GM10248 (cell line): ENCODE data around the gene GALNTL6.

ENCODE experiments used
- CTCF ChIA-PET: fragments of 300-600 bp; sonication (Branson Sonifier 250); formaldehyde crosslinking; extraction: SDS; loops from one replicate; lab custom pipeline; 2021; ENCODE audit warnings: antibody characterized with exemption; lab: Yijun Ruan, JAX
- POLR2A ChIA-PET: fragments of 350-650 bp; sonication (Branson Sonifier 250); formaldehyde crosslinking; extraction: SDS; loops from one replicate; lab custom pipeline; 2020; ENCODE audit warnings: antibody characterized with exemption; lab: Yijun Ruan, JAX
- DNase-seq: peaks from one replicate; pipeline ENCODE4 v3.0.0; 2012; ENCODE audit errors: extremely low spot score
- TF ChIP-seq, protein P1 (sequence below): IDR thresholded peaks from 2 replicates; pipeline ENCODE4 v1.5.1; 2012; ENCODE audit warnings: mild to moderate bottlenecking, low read depth; ENCODE audit errors: extremely low read depth, missing control alignments, control extremely low read depth

GALNTL6 gene

DNA sequence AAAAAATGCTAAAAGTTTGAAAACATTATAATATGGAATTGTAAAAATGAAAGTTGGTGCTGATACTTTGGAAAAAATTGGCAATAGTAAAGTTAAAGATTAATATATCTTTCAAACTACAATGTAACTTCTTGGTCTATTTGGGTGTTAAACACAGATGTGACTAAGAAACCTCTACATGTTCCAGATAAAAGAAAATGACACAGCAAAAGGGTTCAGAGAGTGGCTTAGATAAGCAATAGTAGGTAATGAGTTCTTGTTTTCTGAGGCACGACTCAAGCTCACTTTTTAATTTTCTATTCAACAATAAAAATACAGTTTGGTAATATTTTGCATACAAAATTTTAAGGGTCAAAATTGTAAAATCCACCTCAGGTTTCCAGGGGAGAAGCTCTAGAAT lies 292.7 kb downstream of the GALNTL6 start:
- ChIA-PET POLR2A (no interaction called here), CTCF (no interaction called here)
- TF ChIP-seq, protein P1, sequence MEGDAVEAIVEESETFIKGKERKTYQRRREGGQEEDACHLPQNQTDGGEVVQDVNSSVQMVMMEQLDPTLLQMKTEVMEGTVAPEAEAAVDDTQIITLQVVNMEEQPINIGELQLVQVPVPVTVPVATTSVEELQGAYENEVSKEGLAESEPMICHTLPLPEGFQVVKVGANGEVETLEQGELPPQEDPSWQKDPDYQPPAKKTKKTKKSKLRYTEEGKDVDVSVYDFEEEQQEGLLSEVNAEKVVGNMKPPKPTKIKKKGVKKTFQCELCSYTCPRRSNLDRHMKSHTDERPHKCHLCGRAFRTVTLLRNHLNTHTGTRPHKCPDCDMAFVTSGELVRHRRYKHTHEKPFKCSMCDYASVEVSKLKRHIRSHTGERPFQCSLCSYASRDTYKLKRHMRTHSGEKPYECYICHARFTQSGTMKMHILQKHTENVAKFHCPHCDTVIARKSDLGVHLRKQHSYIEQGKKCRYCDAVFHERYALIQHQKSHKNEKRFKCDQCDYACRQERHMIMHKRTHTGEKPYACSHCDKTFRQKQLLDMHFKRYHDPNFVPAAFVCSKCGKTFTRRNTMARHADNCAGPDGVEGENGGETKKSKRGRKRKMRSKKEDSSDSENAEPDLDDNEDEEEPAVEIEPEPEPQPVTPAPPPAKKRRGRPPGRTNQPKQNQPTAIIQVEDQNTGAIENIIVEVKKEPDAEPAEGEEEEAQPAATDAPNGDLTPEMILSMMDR = no peak
- DNase-seq = no peak

- TF ChIP-seq, protein P1 = no peak
- DNase-seq = no peak
- CTCF ChIA-PET = no interaction called here
- POLR2A ChIA-PET = no interaction called here
These were observed 296.3 kb downstream of the GALNTL6 start for GRCh38 chr4:172109466-172109865.

DNA sequence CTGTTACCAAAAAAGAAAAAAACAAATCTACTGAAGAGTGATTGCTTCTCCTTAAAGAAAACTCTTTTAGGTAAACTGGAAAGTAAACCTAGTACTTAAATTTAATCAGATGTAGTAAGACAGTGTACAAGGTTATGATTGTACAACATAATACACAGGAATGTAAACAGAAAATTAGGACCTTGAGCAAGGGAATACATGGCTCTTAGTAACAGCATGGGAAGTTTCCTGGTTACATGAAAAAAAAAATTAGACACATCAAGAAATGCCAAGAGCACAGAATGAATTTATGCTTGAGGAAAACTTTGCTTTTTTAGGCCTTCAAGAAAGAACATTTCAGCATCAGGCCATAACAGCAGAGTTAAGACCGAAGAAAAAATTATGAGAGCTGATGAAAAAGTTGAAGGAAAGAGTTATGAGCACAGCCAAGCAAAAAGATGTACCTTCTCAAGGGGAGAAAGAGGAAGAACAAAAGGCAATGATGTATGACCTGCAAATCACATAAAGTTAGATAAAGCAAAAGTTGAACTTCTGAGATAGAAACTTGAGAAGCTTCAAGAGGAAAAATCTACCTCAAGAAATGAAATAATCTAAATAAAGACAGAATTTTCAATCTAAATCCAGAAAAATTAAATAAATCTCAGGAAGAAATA lies 311.6 kb downstream of the GALNTL6 start:
- POLR2A ChIA-PET = no interaction called here
- DNase-seq = no peak
- CTCF ChIA-PET = no interaction called here
- TF ChIP-seq, protein P1 = no peak

GRCh38 chr4:172125443-172125842 lies 312.2 kb downstream of the GALNTL6 start:
- ChIA-PET POLR2A (no interaction called here), CTCF (no interaction called here)
- TF ChIP-seq, protein P1 = no peak
- DNase-seq = no peak

DNA sequence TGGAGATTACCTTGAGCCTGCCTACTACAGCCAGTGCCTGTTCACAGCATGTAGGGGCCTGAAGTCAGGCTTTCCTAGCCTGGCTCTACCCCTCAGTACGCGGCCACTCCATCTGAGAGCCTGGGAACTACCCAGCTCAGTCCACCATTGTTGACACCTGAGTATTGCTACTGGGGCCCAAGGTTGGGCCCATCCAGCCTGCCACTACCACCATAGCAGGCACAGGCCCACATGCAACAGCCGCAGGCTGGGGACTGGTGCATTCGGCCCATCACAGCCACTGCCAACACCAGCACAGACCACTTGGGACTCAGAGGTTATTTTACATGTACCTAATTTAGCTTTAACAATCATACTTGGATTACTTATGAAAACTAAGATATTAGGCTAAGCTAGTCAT lies 314.0 kb downstream of the GALNTL6 start:
- TF ChIP-seq, protein P1 = no peak
- POLR2A ChIA-PET = no interaction called here
- DNase-seq = no peak
- CTCF ChIA-PET = interaction anchor here (2.0 kb wide), 1 partner anchor 9 kb away, joined by 5 read pairs; no protein-coding TSS in a partner anchor

DNA sequence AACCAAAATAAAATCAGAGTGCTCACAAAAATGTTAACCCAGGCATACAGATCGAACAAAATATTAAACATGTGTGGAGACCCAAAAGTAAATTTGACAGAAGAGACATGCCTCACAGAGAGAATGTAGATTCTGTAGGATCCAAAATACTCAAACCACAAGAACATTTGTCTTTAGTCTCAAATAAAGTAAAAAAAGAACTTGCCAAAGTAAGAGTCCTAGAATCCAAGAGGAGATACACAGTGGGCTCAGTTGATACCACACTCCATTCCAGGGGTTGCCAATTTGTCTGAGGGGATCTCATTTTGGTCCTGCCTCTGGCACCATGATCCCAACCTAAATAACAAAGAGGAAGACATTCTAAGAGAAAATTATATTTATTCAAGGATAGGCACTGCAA lies 316.4 kb downstream of the GALNTL6 start:
- TF ChIP-seq, protein P1 = no peak
- no peak for DNase-seq
- ChIA-PET CTCF (no interaction called here), POLR2A (no interaction called here)
